Neural progenitor cell (in vitro differentiated cells): ENCODE results near the gene TIAL1.

Source experiments
- EZH2 ChIP-seq: fragments of 200-600 bp; sonication (generic); IDR thresholded peaks from 2 replicates; pipeline ENCODE4 v1.6.1; 2017; ENCODE audit warnings: antibody characterized with exemption, mild to moderate bottlenecking, moderate library complexity
- EZH2phosphoT487 ChIP-seq: fragments of 200-600 bp; sonication (generic); IDR thresholded peaks from 2 replicates; pipeline ENCODE4 v1.6.1; 2017; ENCODE audit warnings: antibody characterized with exemption
- TF ChIP-seq, protein P1 (sequence below): fragments of 200-600 bp; sonication (generic); IDR thresholded peaks from 2 replicates; pipeline ENCODE4 v1.5.1; 2017; ENCODE audit warnings: antibody characterized with exemption, mild to moderate bottlenecking

DNA sequence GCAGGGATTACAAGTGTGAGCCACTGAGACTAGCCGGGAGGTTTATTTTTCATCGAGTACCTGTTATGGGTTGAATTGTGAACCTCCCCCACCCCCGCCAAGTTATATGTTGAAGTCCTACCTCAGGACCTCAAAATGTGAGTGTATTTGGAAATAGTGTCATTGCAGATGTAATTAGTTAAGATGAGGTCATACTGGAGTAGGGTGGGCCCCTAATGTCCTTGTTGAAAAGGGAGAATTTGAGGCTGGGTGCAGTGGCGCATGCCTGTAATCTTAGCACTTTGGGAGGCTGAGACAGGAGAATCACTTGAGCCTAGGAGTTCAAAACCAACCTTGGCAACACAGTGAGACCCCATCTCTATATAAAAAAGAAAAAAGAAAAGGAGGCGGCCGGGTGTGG lies 43.6 kb upstream of the TIAL1 start:
- TF ChIP-seq, protein P1, sequence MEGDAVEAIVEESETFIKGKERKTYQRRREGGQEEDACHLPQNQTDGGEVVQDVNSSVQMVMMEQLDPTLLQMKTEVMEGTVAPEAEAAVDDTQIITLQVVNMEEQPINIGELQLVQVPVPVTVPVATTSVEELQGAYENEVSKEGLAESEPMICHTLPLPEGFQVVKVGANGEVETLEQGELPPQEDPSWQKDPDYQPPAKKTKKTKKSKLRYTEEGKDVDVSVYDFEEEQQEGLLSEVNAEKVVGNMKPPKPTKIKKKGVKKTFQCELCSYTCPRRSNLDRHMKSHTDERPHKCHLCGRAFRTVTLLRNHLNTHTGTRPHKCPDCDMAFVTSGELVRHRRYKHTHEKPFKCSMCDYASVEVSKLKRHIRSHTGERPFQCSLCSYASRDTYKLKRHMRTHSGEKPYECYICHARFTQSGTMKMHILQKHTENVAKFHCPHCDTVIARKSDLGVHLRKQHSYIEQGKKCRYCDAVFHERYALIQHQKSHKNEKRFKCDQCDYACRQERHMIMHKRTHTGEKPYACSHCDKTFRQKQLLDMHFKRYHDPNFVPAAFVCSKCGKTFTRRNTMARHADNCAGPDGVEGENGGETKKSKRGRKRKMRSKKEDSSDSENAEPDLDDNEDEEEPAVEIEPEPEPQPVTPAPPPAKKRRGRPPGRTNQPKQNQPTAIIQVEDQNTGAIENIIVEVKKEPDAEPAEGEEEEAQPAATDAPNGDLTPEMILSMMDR, result no peak
- TF ChIP-seq EZH2, result no peak
- no peak for TF ChIP-seq EZH2phosphoT487
